HG03565 (cell line): ENCODE measurements around the gene GPR157.

Experiments
- ATAC-seq: cut with Tn5 transposase; IDR thresholded peaks from one replicate; pipeline ENCODE4 v1.9.1; 2021; ENCODE audit warnings: mild to moderate bottlenecking, moderate library complexity; ENCODE audit not compliant: unreplicated experiment

Gene GPR157

DNA sequence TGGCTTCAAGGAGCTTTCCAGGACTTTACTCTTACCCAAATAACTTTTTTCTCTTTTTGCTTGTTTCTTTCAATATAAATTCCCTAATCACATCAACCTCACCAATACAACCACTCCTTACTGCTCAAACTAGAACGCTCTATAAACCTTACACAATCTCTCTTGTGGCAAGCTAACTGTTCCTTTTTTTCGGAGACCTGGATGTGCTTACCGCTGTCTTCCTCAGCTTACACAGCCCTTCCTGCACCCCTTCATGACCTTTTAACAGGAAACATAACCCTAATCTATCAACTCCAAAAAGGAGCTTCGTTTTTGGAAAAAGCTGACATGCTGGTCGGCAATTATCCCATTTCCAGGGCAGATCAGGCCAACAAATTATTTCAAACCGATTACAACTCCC lies 35.3 kb downstream of the GPR157 start:
- no peak for ATAC-seq

DNA sequence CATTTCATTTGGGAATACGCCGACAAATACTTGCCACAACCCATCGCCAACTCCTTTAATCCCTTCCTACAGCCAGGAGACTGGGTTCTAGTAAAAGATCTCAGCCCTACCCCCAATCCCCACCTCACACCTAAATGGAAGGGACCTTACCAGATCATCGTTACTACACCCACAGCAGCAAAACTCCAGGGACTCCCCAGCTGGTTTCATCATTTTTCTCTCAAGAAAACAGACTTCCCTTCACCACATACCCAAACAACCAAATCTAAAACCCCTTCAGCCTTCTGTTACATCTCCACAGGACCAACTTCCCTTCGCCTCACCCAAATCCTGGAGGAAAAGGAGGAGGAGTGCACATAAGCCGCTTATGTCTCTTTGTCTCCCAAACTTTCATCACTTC lies 35.8 kb downstream of the GPR157 start:
- no peak for ATAC-seq

GRCh38 chr1:9088807-9089206 lies 40.1 kb downstream of the GPR157 start:
- no peak for ATAC-seq

DNA sequence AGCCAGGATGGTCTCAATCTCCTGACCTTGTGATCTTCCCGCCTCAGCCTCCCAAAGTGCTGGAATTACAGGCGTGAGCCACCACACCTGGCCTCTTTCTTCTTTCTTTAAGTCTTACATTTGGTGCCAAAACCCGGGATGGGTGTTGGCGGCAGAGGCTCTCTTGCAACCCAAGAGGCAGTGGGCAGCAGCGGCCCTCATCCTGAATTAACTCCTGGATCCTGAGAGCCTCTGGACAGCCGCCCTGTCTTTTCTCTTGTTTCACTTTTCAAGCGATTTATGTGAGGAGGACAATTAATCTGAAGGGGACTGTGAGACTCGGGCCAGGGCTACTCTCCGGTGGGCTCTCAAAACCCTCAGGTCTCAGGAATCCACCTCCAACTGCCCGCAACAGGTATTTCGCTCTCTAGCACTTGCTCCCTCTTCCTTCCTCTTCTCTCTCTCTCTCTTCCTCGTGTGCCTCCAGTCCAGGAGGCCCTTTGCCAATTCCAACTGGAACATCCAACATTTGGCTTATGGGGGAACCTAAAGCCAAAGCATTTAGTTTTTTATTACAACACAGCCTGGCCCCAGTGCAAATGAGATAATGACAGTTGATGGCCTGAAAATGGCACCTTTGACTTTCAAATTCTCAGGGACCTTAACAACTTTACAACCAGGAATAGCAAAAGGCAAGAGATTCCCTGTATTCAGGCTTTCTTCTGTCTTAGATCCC lies 41.3 kb downstream of the GPR157 start:
- no peak for ATAC-seq

DNA sequence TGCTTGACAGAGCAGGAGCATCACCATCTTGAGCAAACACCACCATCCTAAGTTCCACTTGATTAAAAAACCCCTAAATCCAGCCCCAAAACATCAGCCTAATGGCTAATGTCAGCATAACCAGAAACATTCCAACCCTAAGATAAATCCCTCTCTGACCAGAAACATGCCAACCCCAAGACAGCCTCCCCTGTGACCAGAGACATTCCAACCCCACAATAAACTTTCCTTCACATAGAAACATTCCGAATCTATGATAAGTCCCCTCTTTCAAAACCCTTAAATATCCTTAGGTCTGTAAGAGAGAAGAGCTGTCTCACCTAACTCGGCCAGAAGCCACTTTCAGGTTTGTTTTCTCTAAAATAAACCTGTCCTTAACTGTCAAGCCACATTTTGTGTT lies 42.1 kb downstream of the GPR157 start:
- no peak for ATAC-seq

GRCh38 chr1:9086045-9086444 lies 42.9 kb downstream of the GPR157 start:
- ATAC-seq = no peak

DNA sequence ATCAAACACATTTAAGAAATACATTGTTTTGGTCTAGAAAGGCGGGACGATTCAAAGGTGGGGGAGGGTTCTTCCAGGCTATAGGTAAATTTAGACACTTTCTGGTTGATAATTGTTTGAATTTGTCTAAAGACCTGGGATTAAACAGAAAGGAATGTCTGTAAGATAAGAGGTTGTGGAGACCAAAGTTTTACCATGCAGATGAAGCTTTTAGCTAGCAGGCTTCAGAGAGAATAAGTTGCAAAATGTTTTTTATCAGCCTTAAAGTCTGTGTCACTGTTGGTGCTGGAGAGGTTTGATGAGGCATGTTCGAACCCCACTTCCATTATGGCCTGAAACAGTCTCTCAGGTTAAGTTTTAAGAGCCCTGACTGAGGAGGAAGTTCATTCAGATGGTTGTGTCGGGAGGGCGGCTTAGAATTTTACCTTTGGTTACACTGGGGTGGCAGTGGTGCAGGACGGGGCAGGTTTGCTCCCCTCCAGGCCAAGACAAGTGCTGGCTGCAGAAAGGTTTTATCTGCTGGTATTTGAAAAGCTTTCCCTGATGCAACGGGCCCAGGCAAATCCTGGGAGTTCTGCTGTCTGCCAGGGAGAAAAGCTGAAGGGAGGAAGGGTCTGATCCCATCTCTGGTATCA lies 43.5 kb downstream of the GPR157 start:
- ATAC-seq = no peak

DNA sequence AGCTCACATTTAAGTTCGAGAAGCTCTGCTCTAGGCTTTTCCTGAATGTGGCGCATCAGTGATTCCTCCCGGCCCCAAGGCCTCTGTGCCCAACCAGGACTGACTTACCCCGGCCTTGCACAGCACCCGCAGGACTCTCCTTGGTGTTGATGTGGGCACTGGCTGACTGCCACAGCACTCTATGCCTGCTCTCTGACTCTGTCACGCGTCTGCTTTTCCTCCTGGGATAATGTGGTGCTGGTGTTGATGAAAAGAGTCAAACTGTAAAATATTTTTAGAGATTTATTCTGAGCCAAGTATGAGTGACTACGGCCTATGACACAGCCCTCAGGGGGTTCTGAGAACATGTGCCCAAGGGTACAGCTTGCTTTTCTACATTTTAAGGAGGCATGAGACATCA lies 44.0 kb downstream of the GPR157 start:
- no peak for ATAC-seq

- no peak for ATAC-seq
Observed at GRCh38 chr1:9081473-9081872, 47.4 kb downstream of the GPR157 start.

- no peak for ATAC-seq
Observed at GRCh38 chr1:9080705-9081291, 48.1 kb downstream of the GPR157 start.

DNA sequence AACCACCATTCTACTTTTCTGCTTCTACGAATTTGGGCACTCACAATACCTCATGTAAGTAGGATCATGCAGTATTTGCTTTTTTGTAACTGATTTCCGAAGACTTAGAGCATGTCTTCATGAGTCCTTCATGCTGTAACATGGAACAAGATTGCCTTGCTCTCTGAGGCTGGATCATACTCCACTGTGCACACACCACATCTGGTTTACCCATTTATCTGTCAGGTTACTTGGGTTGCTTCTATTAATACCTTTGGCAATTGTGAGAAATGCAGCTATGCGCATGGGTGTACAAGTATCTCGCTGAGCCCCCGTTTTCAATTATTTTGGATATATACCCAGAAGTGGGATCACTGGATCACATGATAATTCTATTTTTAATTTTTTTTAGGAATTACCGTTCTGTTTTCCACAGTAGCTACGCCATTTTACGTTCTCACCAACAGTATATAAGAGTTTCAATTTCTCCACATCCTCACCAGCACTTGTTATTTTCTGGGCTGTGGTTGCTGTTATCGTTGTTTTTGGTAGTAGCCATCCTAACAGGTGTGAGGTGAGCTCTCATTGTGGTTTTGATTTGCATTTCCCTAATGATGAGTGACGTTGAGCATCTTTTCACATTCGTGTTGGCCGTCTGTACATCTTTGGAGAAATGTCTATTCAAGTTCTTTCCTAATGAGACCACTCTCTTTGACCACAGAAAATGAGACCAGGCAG lies 48.8 kb downstream of the GPR157 start:
- peak; percentile 37 for ATAC-seq

DNA sequence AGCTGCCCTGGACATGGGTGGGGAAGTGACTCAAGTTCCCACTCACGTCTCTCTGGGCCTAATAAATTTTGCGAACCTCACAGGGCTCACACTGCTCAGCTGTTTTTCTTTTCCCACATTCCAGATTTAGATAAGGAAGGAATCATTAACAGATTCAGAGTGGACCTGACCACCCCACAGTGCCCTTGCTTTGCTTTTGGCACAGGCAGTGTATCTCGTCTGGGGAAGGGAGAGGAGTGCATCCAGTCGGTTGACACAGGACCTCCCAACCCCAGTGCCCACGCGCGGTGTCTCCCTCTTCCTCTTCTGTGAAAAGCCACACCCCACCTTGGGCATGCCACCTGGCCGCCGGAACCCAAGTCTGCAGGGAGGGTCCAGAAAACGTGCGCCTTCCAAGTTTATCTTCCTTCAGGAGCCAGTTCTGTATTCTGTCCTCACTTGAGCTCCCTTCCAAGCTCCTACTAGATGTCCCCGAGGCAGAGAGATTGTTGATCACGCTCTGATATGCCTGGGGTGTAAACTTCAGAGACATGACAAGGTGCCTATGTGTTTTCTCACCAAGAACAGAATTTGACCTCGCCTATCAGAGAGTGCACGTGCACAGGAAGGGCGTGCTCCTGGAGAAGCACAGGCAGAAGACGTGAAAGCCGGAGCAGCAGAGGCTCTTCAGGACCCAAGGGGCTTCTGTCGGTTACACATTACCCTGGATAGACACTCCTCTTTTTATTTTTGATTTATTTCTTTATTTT lies 50.0 kb downstream of the GPR157 start:
- ATAC-seq = no peak

DNA sequence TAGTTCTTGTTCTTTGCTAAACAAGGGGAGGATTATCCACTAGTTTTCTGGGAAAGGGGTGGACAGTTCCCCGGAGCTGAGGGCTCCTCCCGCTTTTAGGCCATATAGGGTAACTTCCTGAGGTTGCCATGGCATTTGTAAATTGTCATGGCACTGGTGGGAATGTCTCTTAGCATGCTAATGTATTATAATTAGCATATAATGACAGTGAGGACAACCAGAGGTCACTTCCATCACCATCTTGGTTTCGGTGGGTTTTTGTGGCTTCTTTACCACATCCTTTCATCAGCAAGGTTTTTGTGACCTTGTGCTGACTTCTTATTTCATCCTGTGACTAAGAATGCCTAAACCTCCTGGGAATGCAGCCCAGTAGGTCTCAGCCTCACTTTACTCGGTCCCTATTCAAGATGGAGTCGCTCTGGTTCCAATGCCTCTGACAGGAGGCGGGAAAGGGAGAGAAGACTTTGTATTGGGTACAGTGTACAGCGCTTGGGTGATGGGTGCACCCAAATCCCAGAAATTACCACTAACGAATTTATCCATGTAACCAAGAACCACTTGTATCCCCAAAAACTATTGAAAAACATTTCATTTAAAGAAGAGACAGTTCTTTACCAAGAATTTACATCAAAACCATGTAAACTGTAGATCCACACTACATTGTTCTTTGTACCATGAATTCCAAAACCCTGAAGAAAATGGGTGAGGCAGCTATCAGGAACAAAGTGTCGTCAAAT lies 50.7 kb downstream of the GPR157 start:
- peak; percentile 42 for ATAC-seq

DNA sequence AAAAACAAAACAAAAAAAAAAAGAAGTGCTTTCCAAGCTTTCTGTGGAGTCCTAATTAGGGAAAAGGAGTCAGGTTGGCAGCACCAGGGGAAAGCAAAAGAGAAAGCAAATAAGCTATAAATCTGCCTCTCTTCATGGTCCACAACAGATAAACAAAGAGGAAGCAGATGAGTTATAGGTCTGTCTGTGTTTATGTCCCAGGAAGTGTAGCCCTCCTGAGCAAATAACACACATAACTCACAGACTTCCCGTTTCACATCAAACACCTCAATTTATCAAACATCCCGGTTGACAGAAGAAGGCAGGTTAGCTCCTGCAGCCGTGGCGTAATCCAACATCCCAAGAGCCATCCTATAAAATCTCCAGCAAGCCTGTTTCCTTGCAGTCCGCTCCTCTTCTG lies 53.9 kb downstream of the GPR157 start:
- no peak for ATAC-seq

DNA sequence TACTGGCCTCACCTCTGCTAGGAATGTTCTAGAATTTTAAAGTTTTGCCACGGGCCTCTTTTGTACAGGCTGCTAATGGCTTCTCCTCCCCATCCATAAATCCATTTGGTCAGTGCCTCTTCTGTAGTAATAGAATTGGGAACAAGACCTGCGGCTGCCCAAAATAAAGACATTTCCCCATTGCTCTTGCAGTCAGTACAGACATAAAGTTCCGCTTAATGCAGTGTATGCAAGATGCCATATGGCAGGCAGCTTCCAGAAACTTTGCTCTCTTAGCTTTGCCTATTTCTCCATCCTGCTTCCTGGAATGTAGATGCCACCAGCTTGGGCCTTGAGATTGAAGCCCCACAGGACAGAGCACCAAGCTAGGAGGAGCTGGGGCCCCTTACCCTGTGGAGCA lies 55.8 kb downstream of the GPR157 start:
- no peak for ATAC-seq

GRCh38 chr1:9071554-9072235 lies 57.2 kb downstream of the GPR157 start:
- no peak for ATAC-seq

- ATAC-seq = no peak
Observed at GRCh38 chr1:9070486-9070885, 58.4 kb downstream of the GPR157 start.

GRCh38 chr1:9069326-9070100 lies 59.4 kb downstream of the GPR157 start, which contains the start of gene SLC2A5:
TSS of gene SLC2A5 (minus strand) at chr1:9069635. CDS start at chr1:9069536, 99 bp downstream.
- peak; percentile 84 for ATAC-seq

DNA sequence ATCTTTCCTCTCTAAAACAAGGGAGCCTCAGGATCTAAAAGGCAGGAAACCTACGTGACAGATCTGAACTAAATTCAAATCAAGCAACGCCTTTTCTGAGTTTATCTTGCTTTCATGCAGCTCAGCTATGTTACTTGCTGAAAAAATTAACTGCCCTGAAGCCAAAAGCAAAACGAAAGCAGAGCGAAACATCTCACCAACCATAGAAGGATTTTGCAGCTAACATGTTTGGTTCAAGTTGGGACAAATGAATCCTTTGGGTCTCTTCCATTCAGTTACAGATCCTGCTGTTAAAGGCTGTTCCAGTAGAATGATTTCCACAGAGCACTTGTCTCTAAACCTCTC lies 59.9 kb downstream of the GPR157 start:
- no peak for ATAC-seq
